ENCODE measurements around the gene ELOVL5.
A peak's percentile ranks its signal among the peaks of the same experiment; 100 is the strongest.
"Not testable (repeated sequence)": the region's sequence is repeated elsewhere in the genome, so short reads cannot be mapped to it uniquely, and the experiment has no call there.

The ELOVL5 gene

DNA sequence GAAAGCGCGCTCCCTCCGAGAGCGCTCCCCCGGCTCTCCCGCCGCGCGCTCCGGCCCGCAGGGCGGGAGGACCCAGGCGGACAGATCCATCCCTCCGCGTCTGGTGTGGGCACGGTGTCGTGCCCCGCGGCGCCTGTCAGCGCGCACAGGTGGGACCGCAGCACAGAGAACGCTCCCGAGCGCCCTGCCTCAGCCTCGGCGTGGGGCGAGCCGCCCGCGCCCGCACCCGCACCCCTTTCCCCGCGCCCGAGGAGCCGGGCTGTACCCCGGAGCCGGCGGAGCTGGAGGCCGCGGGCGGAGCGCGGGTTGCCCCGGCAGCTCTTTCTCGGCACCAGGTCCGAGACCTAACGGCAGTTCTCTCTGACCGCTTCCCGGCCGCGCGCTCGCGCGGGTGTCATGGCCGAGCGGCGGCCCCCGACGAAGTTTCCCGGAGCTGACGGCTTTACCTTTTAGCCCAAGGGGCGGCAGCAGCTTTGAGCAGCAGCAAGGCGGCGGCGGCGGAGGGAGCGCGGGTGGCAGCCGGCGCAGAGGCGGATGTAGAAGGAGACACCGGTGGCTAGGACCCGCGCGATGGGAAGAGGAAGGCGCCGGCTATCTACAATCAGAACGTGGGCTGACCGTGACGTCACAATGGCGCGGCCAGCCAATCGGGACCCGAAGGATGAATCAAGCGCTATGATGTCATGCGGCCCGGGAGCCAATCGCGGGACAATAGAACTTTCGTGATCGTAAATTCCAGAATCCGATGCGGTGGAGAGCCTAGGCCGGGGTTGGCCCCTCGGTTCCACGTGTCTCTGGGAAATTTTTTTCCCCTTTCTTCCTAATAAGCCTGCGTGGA is at the start of gene ELOVL5:
TSS of gene ELOVL5 (minus strand) at position 580 of the 838 bp plus-strand sequence. CDS start 53,251 bp downstream, outside the sequence.
- peak; percentile 93 for DNase-seq (ENCODE audit: low spot score)
- peak within 1 kb of the TSS; percentile 92 for H3K27ac ChIP-seq
- POLR2A ChIA-PET (ENCODE audit: low non-redundant PET), result no interaction called here
- CTCF ChIA-PET, result interaction anchor here (0.6 to 1.0 kb wide), 2 partner anchors 21 to 47 kb away, joined by 3 read pairs; no protein-coding TSS in a partner anchor
- no peak for TF ChIP-seq CTCF (conservative IDR thresholded peaks at IDR 0.05; ENCODE audit: low read depth)

- ChIA-PET POLR2A (ENCODE audit: low non-redundant PET) (no interaction called here), CTCF (interaction anchor here (0.7 kb wide), 1 partner anchor 96 kb away, joined by 5 read pairs; no protein-coding TSS in a partner anchor)
- TF ChIP-seq CTCF (conservative IDR thresholded peaks at IDR 0.05; ENCODE audit: low read depth), result no peak
Measured at GRCh38 chr6:53397283-53397682, 48.5 kb upstream of the ELOVL5 start.

GRCh38 chr6:53395986-53396385 is 47.2 kb upstream of the ELOVL5 start:
- no peak for TF ChIP-seq CTCF (conservative IDR thresholded peaks at IDR 0.05; ENCODE audit: low read depth)
- H3K27ac ChIP-seq, result no peak overlapping the region
- ChIA-PET POLR2A (ENCODE audit: low non-redundant PET) (no interaction called here), CTCF (no interaction called here)
- DNase-seq (ENCODE audit: low spot score), result no peak

More at GRCh38 chr6:53397283-53397682, 48.5 kb upstream of the ELOVL5 start:
- no peak overlapping the region for H3K27ac ChIP-seq
- no peak for DNase-seq (ENCODE audit: low spot score)

GRCh38 chr6:53394704-53395103 is 46.0 kb upstream of the ELOVL5 start:
- ChIA-PET CTCF (no interaction called here), POLR2A (ENCODE audit: low non-redundant PET) (no interaction called here)
- TF ChIP-seq CTCF (conservative IDR thresholded peaks at IDR 0.05; ENCODE audit: low read depth), result no peak
- no peak overlapping the region for H3K27ac ChIP-seq
- DNase-seq (ENCODE audit: low spot score), result no peak

GRCh38 chr6:53391170-53391569 is 42.4 kb upstream of the ELOVL5 start:
- POLR2A ChIA-PET (ENCODE audit: low non-redundant PET), result no interaction called here
- CTCF ChIA-PET, result no interaction called here
- H3K27ac ChIP-seq, result no peak overlapping the region
- TF ChIP-seq CTCF (conservative IDR thresholded peaks at IDR 0.05; ENCODE audit: low read depth), result no peak
- DNase-seq (ENCODE audit: low spot score), result no peak

- ChIA-PET CTCF (no interaction called here), POLR2A (ENCODE audit: low non-redundant PET) (no interaction called here)
- DNase-seq (ENCODE audit: low spot score), result no peak
- TF ChIP-seq CTCF (conservative IDR thresholded peaks at IDR 0.05; ENCODE audit: low read depth), result no peak
- no peak overlapping the region for H3K27ac ChIP-seq
Measured at GRCh38 chr6:53390010-53390409, 41.3 kb upstream of the ELOVL5 start.

DNA sequence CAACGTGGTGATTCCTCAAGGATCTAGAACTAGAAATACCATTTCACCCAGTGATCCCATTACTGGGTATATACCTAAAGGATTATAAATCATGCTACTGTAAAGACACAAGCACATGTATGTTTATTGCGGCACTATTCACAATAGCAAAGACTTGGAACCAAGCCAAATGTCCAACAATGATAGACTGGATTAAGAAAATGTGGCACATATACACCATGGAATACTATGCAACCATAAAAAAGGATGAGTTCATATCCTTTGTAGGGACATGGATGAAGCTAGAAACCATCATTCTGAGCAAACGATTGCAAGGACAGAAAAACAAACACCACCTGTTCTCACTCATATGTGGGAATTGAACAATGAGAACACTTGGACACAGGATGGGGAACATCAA is 39.9 kb upstream of the ELOVL5 start:
- POLR2A ChIA-PET (ENCODE audit: low non-redundant PET); CTCF ChIA-PET; DNase-seq (ENCODE audit: low spot score); H3K27ac ChIP-seq: not testable (repeated sequence)

Data from RWPE1 (cell line).